Hematopoietic multipotent progenitor cell treated with erythropoietin and hydrocortisone succinate and interleukin-3 and kit ligand, for 6 days (in vitro differentiated cells): ENCODE data around the gene NSUN7.

Experiments used
- DNase-seq: peaks from one replicate; pipeline ENCODE4 v3.0.0-alpha.2; 2015

The NSUN7 gene

GRCh38 chr4:40850496-40850895, 100.7 kb downstream of the NSUN7 start:
- DNase-seq, result no peak

- DNase-seq, result no peak
Observed at GRCh38 chr4:40856277-40856839, 106.6 kb downstream of the NSUN7 start.

DNA sequence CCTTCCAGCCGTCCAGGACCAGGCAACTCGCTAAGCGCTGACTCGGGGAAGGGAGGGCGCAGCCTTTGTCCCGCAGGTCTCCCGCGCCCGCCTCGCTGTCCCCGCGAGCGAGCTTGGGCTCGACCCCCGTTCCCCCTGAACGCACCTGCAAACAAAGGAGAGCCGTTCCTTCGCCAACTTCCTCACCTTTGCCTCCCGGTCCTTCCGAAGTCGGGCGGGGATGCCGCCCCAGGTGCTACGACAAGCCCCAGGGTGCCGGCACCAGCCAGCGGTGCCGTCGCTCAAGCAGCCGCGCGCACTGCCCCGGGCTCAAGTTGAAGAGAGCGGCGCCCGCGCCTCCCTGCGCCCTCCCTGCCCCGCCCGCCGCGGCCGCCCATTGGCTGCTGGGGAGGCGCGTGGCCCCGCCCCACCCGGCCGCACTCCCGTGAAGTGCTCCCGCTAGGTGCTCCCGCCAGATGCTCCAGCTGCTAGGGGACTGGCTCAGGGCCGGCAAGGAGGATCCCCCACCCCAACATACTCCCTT, 107.1 kb downstream of the NSUN7 start:
- DNase-seq, result peak; percentile 71

DNA sequence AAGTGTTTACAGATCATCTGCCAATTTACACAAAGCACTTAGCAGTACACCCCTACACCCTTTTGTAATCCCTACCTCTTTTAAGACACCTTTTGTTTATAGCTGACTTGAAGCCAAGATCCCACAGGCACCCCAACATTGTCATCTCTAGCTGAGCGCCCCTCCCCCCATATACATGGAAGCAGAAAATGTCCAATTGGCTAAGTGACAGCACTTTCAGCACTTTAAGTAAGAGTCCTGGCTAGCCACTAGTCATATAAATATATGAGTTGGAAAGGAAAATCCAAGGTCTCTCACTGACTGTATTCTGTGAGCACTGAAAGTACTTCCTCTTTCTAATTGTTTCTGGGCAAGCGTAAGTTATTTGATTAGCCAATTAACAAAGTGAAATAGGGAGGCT, 108.2 kb downstream of the NSUN7 start:
- peak; percentile 25 for DNase-seq

DNA sequence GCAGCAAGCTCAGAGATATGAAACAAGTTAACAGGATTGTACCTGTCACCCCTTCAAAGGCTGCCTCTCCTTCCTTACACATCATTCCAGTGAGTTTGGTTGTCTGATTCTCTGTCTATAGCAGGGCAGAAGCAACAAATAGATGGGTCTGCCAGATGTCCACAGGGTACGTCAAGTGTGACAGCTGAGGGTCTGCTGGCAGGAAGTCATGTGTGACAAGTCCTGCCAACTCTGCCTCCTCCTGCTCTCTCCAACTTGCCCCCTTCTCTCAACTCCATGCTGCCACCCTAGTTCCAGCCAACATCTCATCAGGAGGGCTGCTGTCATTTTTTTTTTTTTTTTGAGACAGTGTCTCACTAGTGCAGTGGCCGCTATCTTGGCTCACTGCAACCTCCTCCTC, 109.2 kb downstream of the NSUN7 start:
- DNase-seq, result no peak
